KMS-11 (cell line): ENCODE data around the gene CADPS2.

Source experiments
- H2AFZ ChIP-seq: fragments of 200-600 bp; sonication (generic); 2 replicates; pipeline ENCODE4 v1.6.1; 2016; ENCODE audit warnings: antibody characterized with exemption, mixed run types, low read depth
- H3K27ac ChIP-seq: fragments of 200-600 bp; sonication (generic); 2 replicates; pipeline ENCODE4 v1.6.1; 2016; ENCODE audit warnings: mild to moderate bottlenecking, mixed run types
- H3K27me3 ChIP-seq: fragments of 200-600 bp; sonication (generic); 2 replicates; pipeline ENCODE4 v1.6.1; 2017; ENCODE audit warnings: mild to moderate bottlenecking, low read depth, mixed run types, moderate library complexity; ENCODE audit not compliant: insufficient read depth
- H3K36me3 ChIP-seq: fragments of 200-600 bp; sonication (generic); 2 replicates; pipeline ENCODE4 v1.6.1; 2017; ENCODE audit warnings: mild to moderate bottlenecking, mixed run types; ENCODE audit not compliant: insufficient read depth
- H3K4me1 ChIP-seq: fragments of 200-600 bp; sonication (generic); 2 replicates; pipeline ENCODE4 v1.6.1; 2016; ENCODE audit warnings: mild to moderate bottlenecking, low read depth, mixed run types; ENCODE audit not compliant: poor library complexity, severe bottlenecking
- H3K4me2 ChIP-seq: fragments of 200-600 bp; sonication (generic); 2 replicates; pipeline ENCODE4 v1.7.0; 2016; ENCODE audit warnings: mild to moderate bottlenecking, mixed run types
- H3K4me3 ChIP-seq: fragments of 200-600 bp; sonication (generic); IDR thresholded peaks from 2 replicates; pipeline ENCODE4 v1.6.1; 2017; ENCODE audit warnings: low read depth, low read length, mixed read lengths; ENCODE audit not compliant: insufficient read depth
- H3K79me2 ChIP-seq: fragments of 200-600 bp; sonication (generic); 2 replicates; pipeline ENCODE4 v1.6.1; 2016; ENCODE audit warnings: low read depth, mixed run types; ENCODE audit not compliant: insufficient read depth
- H3K9ac ChIP-seq: fragments of 200-600 bp; sonication (generic); 2 replicates; pipeline ENCODE4 v1.6.1; 2016; ENCODE audit warnings: mild to moderate bottlenecking, mixed run types
- H4K20me1 ChIP-seq: fragments of 200-600 bp; sonication (generic); 2 replicates; pipeline ENCODE4 v1.6.1; 2016; ENCODE audit warnings: mild to moderate bottlenecking, mixed run types; ENCODE audit not compliant: insufficient read depth
- TF ChIP-seq, protein P1 (sequence below): fragments of 200-600 bp; sonication (generic); conservative IDR thresholded peaks from 2 replicates; pipeline ENCODE4 v1.6.1; 2017; ENCODE audit warnings: low read depth, mild to moderate bottlenecking, antibody characterized with exemption, low read length, moderate library complexity, mixed read lengths

CADPS2 gene

DNA sequence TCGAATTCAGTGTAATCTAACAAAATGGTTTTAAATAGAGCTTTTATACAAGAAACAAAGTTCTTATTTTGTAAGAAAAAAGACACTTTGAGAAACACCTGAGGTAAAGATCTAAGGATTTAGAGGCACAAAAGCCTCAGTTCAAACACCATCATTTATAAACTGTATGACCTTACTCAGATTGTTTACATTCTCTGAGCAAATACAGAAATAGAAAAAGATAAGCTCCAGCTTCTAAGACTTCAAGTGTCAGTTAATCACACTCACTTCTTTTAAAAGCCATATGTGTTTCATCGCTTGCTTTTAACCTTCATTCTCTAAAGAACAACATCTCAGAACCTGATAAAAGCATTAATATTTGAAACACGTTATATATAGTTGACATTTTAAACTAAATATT is 27.9 kb downstream of the CADPS2 start:
- Histone ChIP-seq H3K4me2 (no peak overlapping the region), H3K9ac (no peak overlapping the region), H4K20me1 (no peaks in the 10 kb centered on the region), H3K36me3 (no peaks in the 10 kb centered on the region), H3K4me3 (no peak overlapping the region), H3K4me1 (peaks cover 7% of the 10 kb centered on the region), H3K27me3 (no peaks in the 10 kb centered on the region), H3K27ac (no peak overlapping the region), H2AFZ (no peak overlapping the region), H3K79me2 (no peaks in the 10 kb centered on the region)
- TF ChIP-seq, protein P1, sequence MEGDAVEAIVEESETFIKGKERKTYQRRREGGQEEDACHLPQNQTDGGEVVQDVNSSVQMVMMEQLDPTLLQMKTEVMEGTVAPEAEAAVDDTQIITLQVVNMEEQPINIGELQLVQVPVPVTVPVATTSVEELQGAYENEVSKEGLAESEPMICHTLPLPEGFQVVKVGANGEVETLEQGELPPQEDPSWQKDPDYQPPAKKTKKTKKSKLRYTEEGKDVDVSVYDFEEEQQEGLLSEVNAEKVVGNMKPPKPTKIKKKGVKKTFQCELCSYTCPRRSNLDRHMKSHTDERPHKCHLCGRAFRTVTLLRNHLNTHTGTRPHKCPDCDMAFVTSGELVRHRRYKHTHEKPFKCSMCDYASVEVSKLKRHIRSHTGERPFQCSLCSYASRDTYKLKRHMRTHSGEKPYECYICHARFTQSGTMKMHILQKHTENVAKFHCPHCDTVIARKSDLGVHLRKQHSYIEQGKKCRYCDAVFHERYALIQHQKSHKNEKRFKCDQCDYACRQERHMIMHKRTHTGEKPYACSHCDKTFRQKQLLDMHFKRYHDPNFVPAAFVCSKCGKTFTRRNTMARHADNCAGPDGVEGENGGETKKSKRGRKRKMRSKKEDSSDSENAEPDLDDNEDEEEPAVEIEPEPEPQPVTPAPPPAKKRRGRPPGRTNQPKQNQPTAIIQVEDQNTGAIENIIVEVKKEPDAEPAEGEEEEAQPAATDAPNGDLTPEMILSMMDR = no peak

DNA sequence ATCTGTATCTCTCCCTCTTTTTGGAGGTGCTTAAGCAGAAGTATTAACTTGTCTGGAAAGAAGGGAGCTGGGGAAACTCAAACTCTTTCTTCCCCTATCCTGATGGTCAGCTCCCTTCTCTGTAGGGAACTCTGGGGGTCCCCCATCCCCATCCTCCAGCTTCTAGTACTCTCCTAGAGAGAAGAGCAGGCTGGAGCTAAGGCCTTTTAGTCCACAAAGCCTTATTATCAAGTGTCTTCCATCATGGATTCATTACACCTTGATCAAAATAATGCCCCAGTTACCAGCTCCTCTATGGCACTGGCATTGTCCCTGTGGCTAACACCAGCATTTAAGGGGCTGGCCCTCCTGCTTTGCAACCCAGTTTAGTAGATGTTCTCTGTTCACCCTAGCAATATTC is 35.7 kb downstream of the CADPS2 start:
- no peak overlapping the region for H2AFZ ChIP-seq
- peaks cover 12% of the 10 kb centered on the region for H3K4me1 ChIP-seq
- TF ChIP-seq, protein P1 = no peak

DNA sequence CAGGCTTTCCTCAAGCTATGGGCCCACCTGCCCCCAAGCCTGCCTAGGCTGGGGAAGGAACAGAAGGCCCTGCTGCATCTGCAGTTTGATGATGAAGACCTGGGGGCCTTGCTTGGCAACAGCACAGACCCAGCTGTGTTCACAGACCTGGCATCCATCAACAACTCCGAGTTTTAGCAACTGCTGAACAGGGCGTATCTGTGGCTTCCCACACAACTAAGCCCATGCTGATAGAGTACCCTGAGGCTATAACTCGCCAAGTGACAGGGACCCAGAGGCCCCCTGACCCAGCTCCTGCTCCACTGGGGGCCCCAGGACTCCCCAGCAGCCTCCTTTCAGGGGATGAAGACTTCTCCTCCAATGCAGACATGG is 36.3 kb downstream of the CADPS2 start:
- Histone ChIP-seq H4K20me1 (no peaks in the 10 kb centered on the region), H3K4me2 (no peak overlapping the region), H3K36me3 (no peaks in the 10 kb centered on the region), H2AFZ (no peak overlapping the region), H3K4me3 (no peak overlapping the region), H3K27me3 (no peaks in the 10 kb centered on the region), H3K9ac (no peak overlapping the region), H3K27ac (no peak overlapping the region), H3K4me1 (peaks cover 10% of the 10 kb centered on the region), H3K79me2 (no peaks in the 10 kb centered on the region)
- TF ChIP-seq, protein P1 = no peak

More for the DNA sequence above, 35.7 kb downstream of the CADPS2 start:
- no peaks in the 10 kb centered on the region for H3K79me2 ChIP-seq
- no peak overlapping the region for H3K9ac ChIP-seq
- H3K4me3 ChIP-seq = no peak overlapping the region
- no peak overlapping the region for H3K27ac ChIP-seq
- no peaks in the 10 kb centered on the region for H4K20me1 ChIP-seq
- H3K27me3 ChIP-seq = no peaks in the 10 kb centered on the region
- H3K4me2 ChIP-seq = no peak overlapping the region
- no peaks in the 10 kb centered on the region for H3K36me3 ChIP-seq

DNA sequence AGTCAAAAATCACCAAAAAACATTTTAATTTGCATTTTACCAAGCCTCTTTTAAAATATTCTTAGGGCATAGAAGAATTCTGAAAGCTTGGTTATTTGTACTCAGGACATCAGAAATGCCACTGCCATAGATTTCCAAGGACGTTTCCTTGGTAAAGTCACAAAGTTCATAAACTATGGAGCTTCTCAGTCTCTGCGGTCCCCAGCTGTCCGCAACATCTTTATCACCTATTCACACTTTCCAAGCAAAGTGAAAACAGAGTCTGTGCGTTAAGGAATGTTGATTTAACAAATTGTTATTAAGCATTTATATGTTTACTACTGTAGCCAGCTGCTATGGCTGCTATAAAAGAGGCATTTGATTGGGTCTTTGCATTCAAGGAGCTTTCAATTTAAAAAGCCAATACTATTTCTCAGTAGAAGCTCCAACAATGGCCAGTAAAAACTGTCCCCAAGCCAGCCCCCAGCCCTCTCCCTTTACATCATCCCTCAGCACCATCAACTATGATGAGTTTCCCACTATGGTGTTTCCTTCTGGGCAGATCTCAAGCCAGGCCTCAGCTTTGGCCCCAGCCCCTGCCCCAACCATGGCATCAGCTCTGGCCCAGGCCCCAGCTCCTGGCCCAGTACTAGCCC is 36.8 kb downstream of the CADPS2 start:
- no peak overlapping the region for H3K4me2 ChIP-seq
- no peak overlapping the region for H3K4me3 ChIP-seq
- H3K36me3 ChIP-seq = no peaks in the 10 kb centered on the region
- H3K27ac ChIP-seq = no peak overlapping the region
- H3K4me1 ChIP-seq = peaks cover 5% of the 10 kb centered on the region
- TF ChIP-seq, protein P1 = no peak
- no peak overlapping the region for H2AFZ ChIP-seq
- no peak overlapping the region for H3K9ac ChIP-seq
- H4K20me1 ChIP-seq = no peaks in the 10 kb centered on the region
- H3K27me3 ChIP-seq = no peaks in the 10 kb centered on the region
- H3K79me2 ChIP-seq = no peaks in the 10 kb centered on the region
